PFSK-1 (cell line): Measurements from ENCODE around the gene IQSEC3.

Experiments
- FOXP2 ChIP-seq: optimal IDR thresholded peaks from 2 replicates; pipeline ENCODE3; 2011; ENCODE audit warnings: borderline replicate concordance, control low read depth, inconsistent platforms; ENCODE audit not compliant: insufficient read depth; ENCODE audit errors: extremely low read length, extremely low read depth
- POLR2AphosphoS5 ChIP-seq: IDR thresholded peaks from 2 replicates; pipeline ENCODE4 v1.6.1; 2012; ENCODE audit warnings: low read depth, mild to moderate bottlenecking, control low read depth, low read length, moderate library complexity
- REST ChIP-seq, 2 experiments: IDR thresholded peaks; 2 replicates each; pipeline versions ENCODE4 v1.6.1 to v1.8.0; 2011 to 2012; ENCODE audit warnings: low read depth in 2 of 2, low read length in 2 of 2, control low read depth in 1 of 2, inconsistent platforms in 1 of 2, mild to moderate bottlenecking in 1 of 2, moderate library complexity in 1 of 2; ENCODE audit not compliant: insufficient read depth in 1 of 2
- SIN3A ChIP-seq: IDR thresholded peaks from 2 replicates; pipeline ENCODE4 v1.6.1; 2012; ENCODE audit warnings: mild to moderate bottlenecking, low read length, moderate library complexity, borderline replicate concordance; ENCODE audit not compliant: insufficient read depth
- TAF1 ChIP-seq: IDR thresholded peaks from 2 replicates; pipeline ENCODE4 v1.6.1; 2012; ENCODE audit warnings: low read length, control low read depth, borderline replicate concordance; ENCODE audit not compliant: insufficient read depth

IQSEC3 gene

GRCh38 chr12:170371-171225, 104.0 kb downstream of the IQSEC3 start:
- TF ChIP-seq SIN3A (no peak), REST (IDR thresholded peaks at IDR 0.05; ENCODE audit: insufficient read depth in 1 of 2, low read depth in 2 of 2, low read length in 2 of 2) (no peak), FOXP2 (no peak), POLR2AphosphoS5 (no peak), TAF1 (no peak)

DNA sequence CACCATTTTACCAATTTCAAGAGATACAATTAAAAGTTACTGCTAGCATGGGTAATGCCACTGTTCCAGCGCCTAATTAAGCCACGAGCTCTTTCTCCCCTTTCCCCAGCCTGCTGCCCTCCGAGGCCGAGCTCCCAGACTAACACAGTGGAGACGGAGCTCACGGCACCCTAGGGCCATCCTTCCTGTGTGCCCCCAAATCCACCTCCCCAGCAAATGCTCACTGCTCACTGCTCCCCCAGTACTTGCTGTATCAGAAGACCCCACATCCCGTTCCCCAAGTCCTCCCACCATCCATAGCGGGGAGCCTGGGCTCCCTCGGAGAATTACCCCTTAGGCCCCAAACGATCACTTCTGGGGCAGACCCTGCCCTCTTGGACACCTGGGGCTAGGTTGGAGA, 104.7 kb downstream of the IQSEC3 start:
- no peak for TF ChIP-seq TAF1
- no peak for TF ChIP-seq SIN3A
- TF ChIP-seq POLR2AphosphoS5: no peak
- no peak for TF ChIP-seq FOXP2
- TF ChIP-seq REST (IDR thresholded peaks at IDR 0.05; ENCODE audit: insufficient read depth in 1 of 2, low read depth in 2 of 2, low read length in 2 of 2): no peak

DNA sequence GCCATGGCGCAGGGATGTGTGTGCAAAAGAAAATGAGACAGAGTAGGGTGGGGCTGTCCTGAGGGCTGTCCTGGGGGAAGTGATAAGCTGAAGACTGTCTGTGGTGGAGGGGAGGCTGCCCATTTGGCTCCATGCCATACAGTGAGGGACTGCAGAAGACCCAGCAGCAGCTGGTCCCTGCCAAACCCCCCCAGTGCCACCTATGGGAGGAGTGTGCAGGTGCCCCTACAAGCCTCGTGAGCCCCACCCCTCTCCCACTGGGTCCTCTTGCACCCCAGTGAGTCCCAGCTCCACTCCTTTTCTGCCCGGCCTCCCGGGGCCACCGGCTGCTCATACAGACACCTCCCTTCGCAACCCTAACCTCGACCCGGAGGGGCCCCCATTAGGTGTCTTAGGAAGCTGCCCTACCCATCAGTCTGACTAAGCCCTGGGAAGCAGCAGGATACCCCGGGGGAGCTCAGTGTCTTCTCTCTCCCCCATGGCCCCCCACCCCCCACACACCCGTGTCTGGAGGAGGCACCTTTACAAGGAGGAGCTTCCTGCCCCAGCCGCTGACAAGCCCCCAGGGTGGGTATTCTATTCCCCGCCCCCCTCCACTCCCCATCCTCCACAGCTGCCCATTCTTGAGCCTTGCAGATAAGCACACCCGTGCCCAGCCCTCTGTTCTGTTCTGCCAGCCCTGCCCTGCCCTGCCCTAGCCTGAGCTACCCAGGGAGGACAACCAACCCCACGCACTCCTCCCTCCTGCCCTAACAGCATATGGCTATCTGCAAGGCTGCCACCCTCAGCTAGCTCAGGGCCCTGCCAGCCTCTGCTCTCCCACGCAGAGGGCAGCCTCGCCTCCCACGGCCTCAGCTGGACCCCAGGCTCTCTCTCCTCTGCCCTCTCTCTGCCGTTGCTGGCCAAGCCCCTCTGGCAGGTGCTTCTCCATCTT, 105.4 kb downstream of the IQSEC3 start:
- TF ChIP-seq SIN3A: no peak
- TF ChIP-seq TAF1: no peak
- TF ChIP-seq POLR2AphosphoS5: no peak
- no peak for TF ChIP-seq REST (IDR thresholded peaks at IDR 0.05; ENCODE audit: insufficient read depth in 1 of 2, low read depth in 2 of 2, low read length in 2 of 2)
- TF ChIP-seq FOXP2: no peak

- TF ChIP-seq POLR2AphosphoS5: no peak
- TF ChIP-seq FOXP2: no peak
- no peak for TF ChIP-seq SIN3A
- TF ChIP-seq REST (IDR thresholded peaks at IDR 0.05; ENCODE audit: insufficient read depth in 1 of 2, low read depth in 2 of 2, low read length in 2 of 2): no peak
These were observed 106.2 kb downstream of the IQSEC3 start for GRCh38 chr12:172732-173161.
